Stimulated activated CD4-positive, alpha-beta T cell treated with anti-CD3 and anti-CD28 coated beads, Interleukin-4, amount 100 ng/mL, for 1 hour (primary cell): ENCODE measurements around the gene MYO1A.
"Not testable (repeated sequence)": the region's sequence is repeated elsewhere in the genome, so short reads cannot be mapped to it uniquely, and the experiment has no call there.

Experiments used
- DNase-seq: peaks from one replicate; pipeline ENCODE4 v3.0.0-alpha.2; 2020

MYO1A gene

GRCh38 chr12:56991319-56992246, 58.3 kb downstream of the MYO1A start:
- DNase-seq = no peak

DNA sequence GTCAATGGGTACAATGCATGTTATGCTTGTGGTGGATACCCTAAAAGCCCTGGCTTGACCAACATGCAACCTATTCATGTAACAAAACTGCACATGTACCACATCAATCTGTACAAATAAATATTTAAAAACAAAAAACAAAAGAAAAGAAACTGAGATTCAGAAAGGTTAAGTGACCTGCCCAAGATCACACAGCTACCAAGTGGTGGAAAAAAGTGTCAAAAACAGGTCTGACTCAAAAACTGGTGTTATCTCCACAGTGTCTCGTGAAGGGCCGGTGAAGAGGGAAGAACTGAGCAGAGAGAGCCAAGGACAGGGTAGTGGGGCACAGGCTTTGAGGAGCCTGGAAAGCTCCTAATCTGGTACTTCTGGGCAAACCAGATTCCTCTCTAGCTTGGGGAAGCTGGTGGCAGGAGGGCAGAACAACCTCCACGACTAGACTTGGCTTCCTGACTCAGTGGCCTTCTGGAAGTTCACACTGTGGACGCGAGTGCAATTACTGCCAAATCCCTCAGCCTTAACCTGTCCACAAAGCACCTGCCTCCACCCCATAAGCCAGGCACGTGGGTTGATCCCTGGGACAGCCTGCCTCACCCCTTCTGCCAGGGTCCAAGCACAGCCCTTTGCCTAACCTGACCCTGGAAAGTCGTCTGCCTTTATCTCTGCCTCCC, 59.1 kb downstream of the MYO1A start:
- no peak for DNase-seq

DNA sequence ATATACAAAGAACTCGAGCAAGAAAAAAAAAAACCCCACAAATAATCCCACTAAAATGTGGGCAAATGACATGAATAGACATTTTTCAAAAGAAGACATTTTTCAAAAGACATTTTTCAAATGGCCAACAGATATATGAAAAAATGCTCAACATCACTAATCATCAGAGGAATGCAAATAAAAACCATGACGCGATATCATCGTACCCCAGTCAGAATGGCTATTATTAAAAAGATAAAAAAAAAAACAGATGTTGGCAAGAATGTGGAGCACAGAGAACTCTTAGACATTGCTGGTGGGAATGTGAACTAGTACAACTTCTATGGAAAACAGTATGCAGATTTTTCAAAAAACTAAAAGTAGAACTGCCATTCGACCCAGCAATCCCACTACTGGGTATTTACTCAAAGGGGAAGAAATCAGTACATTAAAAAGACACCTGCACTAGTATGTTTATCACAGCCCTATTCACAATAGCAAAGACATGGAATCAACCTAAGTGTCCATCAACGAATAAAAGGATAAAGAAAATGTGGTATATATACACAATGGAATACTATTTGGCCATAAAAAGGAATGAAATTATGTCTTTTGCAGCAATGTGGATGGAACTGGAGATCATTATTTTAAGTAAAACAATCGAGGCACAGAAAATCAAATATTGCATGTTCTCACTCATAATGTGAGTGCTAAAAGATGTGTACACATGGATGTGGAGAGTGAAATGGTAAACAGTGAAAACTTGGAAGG, 59.9 kb downstream of the MYO1A start:
- DNase-seq = no peak

GRCh38 chr12:56988207-56988739, 61.7 kb downstream of the MYO1A start:
- DNase-seq = no peak

DNA sequence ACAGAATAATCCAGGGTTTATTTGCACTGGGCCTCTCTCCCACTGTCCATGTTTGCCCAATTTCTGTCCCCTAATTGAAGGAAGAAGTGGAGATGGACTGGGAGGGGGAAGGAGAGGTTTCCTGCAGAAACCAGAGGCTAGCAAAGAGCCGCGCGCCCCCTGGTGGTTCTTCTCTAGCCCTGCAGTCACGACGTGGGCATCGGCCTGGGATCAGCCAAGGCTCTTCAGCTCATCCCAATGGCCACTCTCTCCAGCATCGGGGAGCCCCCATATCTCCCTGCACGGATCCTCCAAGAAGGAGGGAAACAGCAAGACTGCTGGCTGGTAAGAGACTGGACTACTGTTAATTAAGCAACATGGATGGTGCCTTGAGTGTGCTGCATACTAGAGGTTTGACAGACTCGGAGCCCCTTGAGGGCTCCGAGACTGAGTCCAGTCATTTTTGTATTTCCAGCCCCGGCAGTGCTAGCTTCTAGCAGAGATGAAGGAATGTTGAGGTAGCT, 62.3 kb downstream of the MYO1A start:
- peak; percentile 78 for DNase-seq

DNA sequence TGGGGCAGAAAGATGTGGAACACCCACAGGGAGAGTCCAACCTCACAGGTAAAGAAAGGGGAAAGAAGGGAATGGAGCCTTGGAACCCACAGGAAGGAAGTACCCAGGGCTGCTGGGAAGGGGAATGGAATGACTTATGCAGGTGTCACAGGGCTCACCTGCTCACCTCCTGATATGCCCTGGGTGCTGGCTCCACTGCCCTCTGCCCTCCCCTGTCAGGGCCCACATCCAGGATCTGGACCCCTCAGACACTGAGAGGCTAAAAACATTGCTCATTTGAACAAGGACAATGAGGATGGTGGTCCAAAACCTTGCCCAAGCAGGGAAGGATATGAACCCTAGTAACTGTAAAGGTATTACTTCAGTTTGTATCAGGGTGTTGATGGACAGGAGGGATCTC, 62.9 kb downstream of the MYO1A start:
- no peak for DNase-seq

DNA sequence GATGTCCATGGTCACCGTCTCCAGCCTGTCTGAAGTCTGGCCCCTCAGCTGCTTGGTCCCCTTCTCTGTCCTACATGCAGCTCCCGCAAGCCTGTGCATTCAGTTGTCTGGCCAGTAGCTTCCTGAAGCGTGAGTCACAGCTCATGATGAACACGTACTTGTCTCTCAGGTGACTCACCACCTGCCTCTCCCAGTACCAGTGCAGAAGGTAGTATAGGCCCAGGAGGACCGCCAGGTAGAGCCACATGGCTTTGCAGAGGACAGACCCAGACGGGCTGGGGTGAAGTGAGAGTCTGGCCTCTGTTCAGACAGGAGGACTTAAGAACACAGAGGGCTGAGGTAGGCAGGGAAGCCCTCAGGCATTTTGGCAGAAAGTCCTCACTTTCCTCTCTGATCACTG, 64.2 kb downstream of the MYO1A start:
- not testable (repeated sequence) for DNase-seq

GRCh38 chr12:56983386-56983785, 66.5 kb downstream of the MYO1A start:
- DNase-seq = no peak

- DNase-seq = not testable (repeated sequence)
Measured at GRCh38 chr12:56982578-56983236, 67.2 kb downstream of the MYO1A start.

- no peak for DNase-seq
Measured at GRCh38 chr12:56980941-56981530, 68.9 kb downstream of the MYO1A start.

GRCh38 chr12:56980268-56980667, 69.7 kb downstream of the MYO1A start:
- no peak for DNase-seq

- no peak for DNase-seq
Measured at GRCh38 chr12:56979628-56980027, 70.3 kb downstream of the MYO1A start.
